ENCODE data around the gene COL9A3. TPM values are rescaled to one million over a fixed set of nuclear protein-coding genes. Genes with fewer than 3 reads are reported as not detected.

Gene COL9A3
- total RNA-seq, 2 experiments from 2014 or later = not detected

DNA sequence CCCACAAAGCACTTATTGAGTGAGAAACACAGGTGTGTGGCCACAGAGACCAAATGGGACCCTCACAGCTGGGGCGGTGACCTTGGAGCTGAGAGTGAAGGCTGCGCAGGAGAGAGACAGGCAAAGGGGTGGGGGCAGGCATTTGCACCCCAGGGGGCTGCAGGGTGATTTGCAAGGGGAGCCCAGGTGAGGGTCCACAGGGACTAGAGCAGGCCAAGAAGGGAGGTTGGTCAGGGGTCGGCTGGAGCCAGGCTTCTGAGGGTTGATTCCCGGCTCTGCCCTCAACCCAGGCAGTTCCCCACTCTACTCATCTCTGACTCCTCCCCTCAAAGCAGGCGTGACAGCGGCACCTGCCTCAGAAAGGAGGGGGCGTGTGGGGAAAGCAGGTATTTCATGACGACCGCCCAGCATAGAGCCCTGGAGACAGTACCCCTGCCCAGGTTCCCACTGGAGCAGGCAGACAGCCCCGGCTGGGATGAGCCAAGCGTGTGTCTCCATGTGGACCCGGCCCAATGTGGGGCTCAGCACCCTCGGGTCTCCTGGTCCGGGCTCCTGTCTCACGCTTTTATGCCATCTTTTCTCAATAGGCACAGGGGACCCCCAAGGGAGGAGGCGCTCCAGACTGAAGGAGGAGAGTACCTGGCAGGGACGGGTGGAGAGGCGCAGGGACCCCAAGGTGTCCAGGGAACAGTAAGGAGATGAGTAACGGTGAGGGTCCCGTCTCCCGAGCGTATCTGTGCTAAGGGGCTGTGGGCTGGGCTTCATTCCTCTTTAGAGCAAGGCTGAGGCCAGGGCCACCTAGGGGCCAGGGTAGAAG, 23.7 kb upstream of the COL9A3 start:
- CTCF ChIA-PET = interaction anchor here (0.9 to 5.0 kb wide), 10 partner anchors 12 to 383 kb away, joined by 3 to 25 read pairs (median 4); no protein-coding TSS in a partner anchor
- Mint-ChIP-seq H3K36me3 (ENCODE audit: low read depth) (no peaks in the 10 kb centered on the region), H3K27me3 (ENCODE audit: low read depth) (no peaks in the 10 kb centered on the region), H3K4me3 (peak overlapping the region; percentile 51), H3K4me1 (ENCODE audit: low read depth) (peaks cover 25% of the 10 kb centered on the region), H3K9me3 (no peaks in the 10 kb centered on the region), H3K27ac (peak overlapping the region; percentile 56)
- intact Hi-C loops (cut with micrococcal nuclease) = loop anchor here (5.0 kb wide), 1 partner anchor 71 kb away; no protein-coding TSS in a partner anchor
- no peak for DNase-seq

GRCh38 chr20:62793757-62794006, 23.2 kb upstream of the COL9A3 start:
- Mint-ChIP-seq H3K9me3 (no peaks in the 10 kb centered on the region), H3K27ac (peak overlapping the region; percentile 72), H3K36me3 (ENCODE audit: low read depth) (peaks cover 5% of the 10 kb centered on the region), H3K4me1 (ENCODE audit: low read depth) (peaks cover 25% of the 10 kb centered on the region), H3K4me3 (peak overlapping the region; percentile 81), H3K27me3 (ENCODE audit: low read depth) (no peaks in the 10 kb centered on the region)
- intact Hi-C loops (cut with micrococcal nuclease) = loop anchor here (1.0 to 5.0 kb wide), 9 partner anchors 15 to 491 kb away; partner anchors contain the start of genes ADRM1, CABLES2, SLCO4A1 and TCFL5
- CTCF ChIA-PET = interaction anchor here (1.0 to 5.0 kb wide), 4 partner anchors 9 to 107 kb away, joined by 3 to 25 read pairs (median 3); no protein-coding TSS in a partner anchor
- DNase-seq = no peak

- H3K4me1 Mint-ChIP-seq (ENCODE audit: low read depth) = peaks cover 25% of the 10 kb centered on the region
Measured at GRCh38 chr20:62794007-62794724, 22.7 kb upstream of the COL9A3 start.

GRCh38 chr20:62795023-62795761, 21.7 kb upstream of the COL9A3 start:
- intact Hi-C loops (cut with micrococcal nuclease) = loop anchor here (1.0 to 2.0 kb wide), 3 partner anchors 14 to 557 kb away; partner anchors contain the start of genes CABLES2 and OSBPL2
- Mint-ChIP-seq H3K4me3 (peak overlapping the region; percentile 81), H3K9me3 (no peaks in the 10 kb centered on the region), H3K27ac (peak overlapping the region; percentile 89), H3K27me3 (ENCODE audit: low read depth) (no peaks in the 10 kb centered on the region), H3K36me3 (ENCODE audit: low read depth) (peaks cover 12% of the 10 kb centered on the region), H3K4me1 (ENCODE audit: low read depth) (peaks cover 25% of the 10 kb centered on the region)
- CTCF ChIA-PET = interaction anchor here (0.8 to 5.0 kb wide), 3 partner anchors 13 to 154 kb away, joined by 3 to 25 read pairs (median 3); no protein-coding TSS in a partner anchor
- peak; percentile 61 for DNase-seq

More at GRCh38 chr20:62794007-62794724, 22.7 kb upstream of the COL9A3 start:
- peak overlapping the region; percentile 81 for H3K4me3 Mint-ChIP-seq
- DNase-seq = peak; percentile 97
- CTCF ChIA-PET = interaction anchor here (0.8 to 5.0 kb wide), 6 partner anchors 9 to 153 kb away, joined by 3 to 25 read pairs (median 3); no protein-coding TSS in a partner anchor
- no peaks in the 10 kb centered on the region for H3K9me3 Mint-ChIP-seq
- H3K27ac Mint-ChIP-seq = peak overlapping the region; percentile 84
- H3K27me3 Mint-ChIP-seq (ENCODE audit: low read depth) = no peaks in the 10 kb centered on the region
- intact Hi-C loops (cut with micrococcal nuclease) = loop anchor here (1.0 to 5.0 kb wide), 9 partner anchors 15 to 492 kb away; partner anchors contain the start of genes ADRM1, CABLES2, SLCO4A1 and TCFL5
- H3K36me3 Mint-ChIP-seq (ENCODE audit: low read depth) = peaks cover 7% of the 10 kb centered on the region

DNA sequence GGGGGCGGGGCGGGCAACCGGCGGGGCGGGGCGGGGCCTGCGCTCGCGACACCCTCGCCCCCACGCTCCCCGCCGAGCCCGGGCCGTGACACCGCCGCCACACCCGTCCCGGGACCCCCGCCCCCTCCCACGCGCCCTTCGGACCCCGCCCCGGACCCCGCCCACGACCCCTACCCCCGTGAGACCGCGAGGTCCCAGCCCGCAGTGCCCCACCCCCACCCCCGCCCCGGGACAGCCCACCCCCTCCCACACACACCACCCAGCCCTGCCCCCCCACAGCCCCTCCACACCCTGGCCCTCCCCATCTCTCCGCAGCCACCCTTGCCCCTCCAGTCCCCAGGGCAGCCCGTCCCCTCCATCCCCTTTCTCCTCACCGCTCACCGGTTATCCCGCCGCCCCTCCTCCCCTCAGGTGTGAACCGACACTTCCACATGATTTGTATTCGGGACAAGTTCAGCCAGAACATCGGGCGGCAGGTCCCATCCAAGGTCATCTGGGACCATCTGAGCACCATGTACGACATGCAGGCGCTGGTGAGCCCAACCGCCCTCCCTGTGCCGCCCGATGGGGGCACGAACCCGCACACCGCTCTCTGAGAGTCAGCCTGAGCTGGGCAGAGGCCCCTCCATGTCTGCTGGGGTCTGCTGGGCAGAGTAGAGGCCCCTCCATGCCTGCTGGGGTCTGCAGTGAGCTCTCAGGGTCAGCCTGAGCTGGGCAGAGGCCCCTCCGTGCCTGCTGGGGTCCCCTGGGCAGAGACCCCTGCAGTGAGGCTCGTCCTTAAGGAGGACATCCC, 20.0 kb upstream of the COL9A3 start:
- peak overlapping the region; percentile 70 for H3K27ac Mint-ChIP-seq
- H3K27me3 Mint-ChIP-seq (ENCODE audit: low read depth) = no peaks in the 10 kb centered on the region
- H3K4me3 Mint-ChIP-seq = peak overlapping the region; percentile 80
- DNase-seq = no peak
- no peaks in the 10 kb centered on the region for H3K9me3 Mint-ChIP-seq
- intact Hi-C loops (cut with micrococcal nuclease) = loop anchor here (1.0 kb wide), 1 partner anchor 7 kb away; the partner anchor contains the start of gene OGFR
- peaks cover 12% of the 10 kb centered on the region for H3K36me3 Mint-ChIP-seq (ENCODE audit: low read depth)
- peaks cover 18% of the 10 kb centered on the region for H3K4me1 Mint-ChIP-seq (ENCODE audit: low read depth)
- CTCF ChIA-PET = interaction anchor here (5.0 kb wide), 1 partner anchor 11 kb away, joined by 25 read pairs; no protein-coding TSS in a partner anchor

DNA sequence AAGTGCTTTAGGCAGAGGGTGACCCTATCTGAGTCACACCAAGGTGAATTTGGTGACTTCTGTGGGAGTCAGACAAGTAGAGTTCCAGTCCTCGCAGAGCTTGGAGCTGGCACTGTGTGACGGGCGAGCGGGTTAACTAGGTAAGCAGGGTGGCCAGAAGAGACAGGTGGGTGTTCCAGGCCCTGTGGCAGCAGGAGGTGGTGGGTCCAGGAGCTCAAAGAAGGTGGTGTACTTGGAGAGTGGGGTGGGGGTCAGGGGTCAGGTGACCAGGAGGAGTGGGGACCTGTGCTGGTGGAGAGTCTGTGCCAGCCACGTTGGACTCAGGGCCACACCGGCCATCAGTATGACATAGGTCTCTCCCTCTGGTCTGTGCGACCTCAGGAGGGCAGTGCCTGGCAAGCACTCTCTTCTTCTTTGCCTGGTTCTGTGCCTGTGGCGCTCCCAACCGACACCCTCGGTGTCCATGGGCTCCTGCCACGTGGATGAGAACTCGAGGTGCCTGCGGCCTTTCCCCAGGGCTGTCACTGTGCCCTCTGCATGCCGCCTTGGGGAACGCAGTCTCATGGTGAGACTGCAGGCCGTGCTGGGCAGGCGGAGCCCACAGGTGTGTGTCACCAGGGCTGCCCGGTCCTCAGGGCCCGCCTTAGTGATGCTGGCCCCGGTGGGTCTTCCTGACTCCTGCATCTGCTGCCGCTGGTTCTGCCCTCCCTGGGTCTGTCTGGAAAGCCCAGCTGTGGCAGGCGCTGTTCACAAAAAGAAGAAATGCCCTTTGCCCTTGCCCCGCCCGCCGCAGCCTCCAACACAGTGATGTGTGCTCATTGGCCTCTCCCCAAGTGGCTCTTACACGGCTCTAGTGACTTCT, 18.9 kb upstream of the COL9A3 start:
- CTCF ChIA-PET = interaction anchor here (5.0 kb wide), 1 partner anchor 10 kb away, joined by 25 read pairs; no protein-coding TSS in a partner anchor
- intact Hi-C loops (cut with micrococcal nuclease) = no loop called here
- Mint-ChIP-seq H3K27me3 (ENCODE audit: low read depth) (no peaks in the 10 kb centered on the region), H3K4me3 (peak overlapping the region; percentile 80), H3K36me3 (ENCODE audit: low read depth) (peaks cover 12% of the 10 kb centered on the region), H3K27ac (peak overlapping the region; percentile 70), H3K9me3 (no peaks in the 10 kb centered on the region), H3K4me1 (ENCODE audit: low read depth) (peaks cover 16% of the 10 kb centered on the region)
- DNase-seq = no peak

- no peaks in the 10 kb centered on the region for H3K9me3 Mint-ChIP-seq
Measured at GRCh38 chr20:62799036-62799435, 17.8 kb upstream of the COL9A3 start.

DNA sequence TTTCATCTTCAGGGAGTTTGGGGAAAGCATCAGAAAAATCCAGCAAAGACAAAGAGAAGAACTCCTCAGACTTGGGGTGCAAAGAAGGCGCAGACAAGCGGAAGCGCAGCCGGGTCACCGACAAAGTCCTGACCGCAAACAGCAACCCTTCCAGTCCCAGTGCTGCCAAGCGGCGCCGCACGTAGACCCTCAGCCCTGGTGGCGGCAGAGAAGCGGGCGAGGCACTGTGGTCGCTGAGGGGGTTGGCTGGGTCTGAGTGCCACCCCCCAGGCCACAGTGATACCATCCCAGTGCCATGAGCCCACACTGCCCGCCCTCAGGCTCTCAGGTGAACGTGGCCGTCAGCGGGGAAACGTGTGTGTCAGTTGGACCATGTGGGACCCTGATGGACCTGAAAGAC, 17.4 kb upstream of the COL9A3 start:
- Mint-ChIP-seq H3K4me3 (no peak overlapping the region), H3K9me3 (no peaks in the 10 kb centered on the region), H3K27ac (no peak overlapping the region), H3K36me3 (ENCODE audit: low read depth) (peaks cover 12% of the 10 kb centered on the region), H3K27me3 (ENCODE audit: low read depth) (no peaks in the 10 kb centered on the region), H3K4me1 (ENCODE audit: low read depth) (peaks cover 13% of the 10 kb centered on the region)
- intact Hi-C loops (cut with micrococcal nuclease) = no loop called here
- CTCF ChIA-PET = no interaction called here
- no peak for DNase-seq

More at GRCh38 chr20:62799036-62799435, 17.8 kb upstream of the COL9A3 start:
- Mint-ChIP-seq H3K36me3 (ENCODE audit: low read depth) (peaks cover 12% of the 10 kb centered on the region), H3K27ac (no peak overlapping the region), H3K4me3 (no peak overlapping the region), H3K4me1 (ENCODE audit: low read depth) (peaks cover 11% of the 10 kb centered on the region), H3K27me3 (ENCODE audit: low read depth) (no peaks in the 10 kb centered on the region)
- CTCF ChIA-PET = no interaction called here
- intact Hi-C loops (cut with micrococcal nuclease) = no loop called here
- no peak for DNase-seq

DNA sequence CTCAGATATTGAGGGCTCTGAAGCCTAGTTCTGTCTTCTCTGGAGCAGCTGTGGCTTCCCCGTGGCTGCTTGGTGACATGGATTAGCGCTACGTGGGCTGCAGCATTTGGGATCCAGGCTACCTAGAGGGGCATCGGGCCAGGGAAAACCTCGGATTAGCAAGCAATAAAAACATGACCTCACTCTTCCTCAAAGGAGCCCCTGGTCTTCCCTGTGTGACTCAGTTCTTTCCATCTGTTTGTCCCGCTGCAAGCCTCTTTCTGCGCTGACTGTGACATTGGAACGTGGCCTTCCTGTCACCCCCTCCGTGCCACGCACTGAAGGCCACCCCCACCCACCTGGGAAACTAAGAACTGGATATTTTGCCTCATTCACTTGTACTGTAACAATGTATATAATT, 17.0 kb upstream of the COL9A3 start:
- no peak overlapping the region for H3K27ac Mint-ChIP-seq
- H3K27me3 Mint-ChIP-seq (ENCODE audit: low read depth) = no peaks in the 10 kb centered on the region
- no peak for DNase-seq
- CTCF ChIA-PET = no interaction called here
- H3K4me1 Mint-ChIP-seq (ENCODE audit: low read depth) = peaks cover 13% of the 10 kb centered on the region
- H3K4me3 Mint-ChIP-seq = no peak overlapping the region
- H3K36me3 Mint-ChIP-seq (ENCODE audit: low read depth) = peaks cover 13% of the 10 kb centered on the region
- intact Hi-C loops (cut with micrococcal nuclease) = no loop called here
- no peaks in the 10 kb centered on the region for H3K9me3 Mint-ChIP-seq

DNA sequence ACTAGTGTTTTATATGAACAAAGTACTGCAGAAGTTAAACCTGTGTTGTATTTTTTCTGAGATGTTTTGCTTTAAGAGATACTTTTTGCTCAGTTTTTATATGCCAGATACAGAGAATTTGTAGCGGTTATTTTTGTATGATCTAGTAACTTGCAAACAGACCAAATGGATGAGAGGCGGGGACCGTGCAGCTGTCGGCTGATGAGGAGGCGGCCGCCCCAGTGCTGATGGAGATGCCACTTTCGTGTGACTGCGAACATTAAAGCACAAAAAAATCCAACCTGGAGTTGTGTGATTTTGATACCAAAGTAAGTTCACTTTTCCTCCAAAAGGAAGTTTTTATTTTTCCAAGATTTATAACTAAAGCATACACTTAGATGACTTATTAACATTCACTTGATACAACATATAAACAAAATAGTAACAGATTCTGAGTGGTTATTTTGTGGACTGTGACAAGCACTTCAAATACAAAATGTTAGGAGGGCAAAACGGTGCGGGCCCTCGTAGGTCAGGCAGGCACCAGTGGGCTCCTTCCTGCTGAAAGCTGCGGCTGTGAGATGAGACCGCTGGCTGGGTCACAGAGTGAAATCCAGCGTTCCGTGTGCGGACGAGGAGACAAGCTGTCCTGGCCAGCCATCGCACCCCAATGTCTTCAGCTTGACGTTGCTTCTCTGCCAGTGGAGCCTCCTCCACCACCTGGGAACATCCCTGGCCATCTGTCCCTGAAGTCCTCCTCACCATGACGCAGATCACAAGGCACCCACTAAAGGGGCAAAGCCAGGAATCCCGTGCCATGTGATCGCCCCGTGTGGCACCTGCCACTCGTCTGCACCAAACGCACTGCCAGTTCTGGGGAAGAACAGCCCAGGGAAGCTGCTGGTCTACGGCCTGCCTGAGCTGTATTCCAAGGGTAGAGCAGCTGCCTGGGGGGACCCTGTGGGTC, 16.3 kb upstream of the COL9A3 start:
- no peaks in the 10 kb centered on the region for H3K9me3 Mint-ChIP-seq
- peaks cover 13% of the 10 kb centered on the region for H3K36me3 Mint-ChIP-seq (ENCODE audit: low read depth)
- CTCF ChIA-PET = no interaction called here
- no peak for DNase-seq
- no peaks in the 10 kb centered on the region for H3K27me3 Mint-ChIP-seq (ENCODE audit: low read depth)
- intact Hi-C loops (cut with micrococcal nuclease) = no loop called here
- peaks cover 13% of the 10 kb centered on the region for H3K4me1 Mint-ChIP-seq (ENCODE audit: low read depth)
- no peak overlapping the region for H3K27ac Mint-ChIP-seq
- H3K4me3 Mint-ChIP-seq = no peak overlapping the region
